Activated CD8-positive, alpha-beta T cell treated with anti-CD3 and anti-CD28 coated beads for 36 hours (primary cell): ENCODE measurements around the gene MTM1. TPM values are rescaled to one million over a fixed set of nuclear protein-coding genes. Genes with fewer than 3 reads are reported as not detected.

Source experiments
- ATAC-seq: fragments of 200-7000 bp; cut with Tn5 transposase; one replicate; pipeline ENCODE4 v1.10.0; 2021; ENCODE audit warnings: mild to moderate bottlenecking, moderate library complexity
- CTCF ChIA-PET: fragments of 350-600 bp; sonication (Branson Sonifier 250); formaldehyde crosslinking; loops from one replicate; lab custom pipeline; 2021; ENCODE audit warnings: antibody characterized with exemption; lab: Charles Lee
- POLR2A ChIA-PET: fragments of 350-600 bp; sonication (Branson Sonifier 250); formaldehyde crosslinking; loops from one replicate; lab custom pipeline; 2021; ENCODE audit warnings: antibody characterized with exemption; lab: Charles Lee
- DNase-seq: peaks from one replicate; pipeline ENCODE4 v3.0.0-alpha.2; 2020
- H3K27ac Mint-ChIP-seq: one replicate; pipeline ENCODE4 v1.8.0; 2021; ENCODE audit warnings: mild to moderate bottlenecking, mixed read lengths
- H3K27me3 Mint-ChIP-seq: one replicate; pipeline ENCODE4 v1.8.0; 2021; ENCODE audit warnings: mixed read lengths
- H3K36me3 Mint-ChIP-seq: one replicate; pipeline ENCODE4 v1.8.0; 2021; ENCODE audit warnings: low read depth, mixed read lengths
- H3K4me1 Mint-ChIP-seq: one replicate; pipeline ENCODE4 v1.8.0; 2021; ENCODE audit warnings: low read depth, mixed read lengths
- H3K4me3 Mint-ChIP-seq: one replicate; pipeline ENCODE4 v1.8.0; 2021; ENCODE audit warnings: mild to moderate bottlenecking, moderate library complexity, mixed read lengths
- H3K9me3 Mint-ChIP-seq: one replicate; pipeline ENCODE4 v1.8.0; 2021; ENCODE audit warnings: mixed read lengths
- intact Hi-C: fragments of 100-400 bp; cut with micrococcal nuclease; formaldehyde crosslinking; loops from one replicate; pipeline ENCODE4 v1.10.0; 2022
- total RNA-seq, 2 experiments: library from RNA; stranded (reverse); gene quantifications; one replicate each; pipeline ENCODE4 v1.2.3, GENCODE V29; 2021
- TF ChIP-seq, protein P1 (sequence below): fragments of 200-600 bp; IDR thresholded peaks from one replicate; pipeline ENCODE4 v1.8.0; 2022; ENCODE audit warnings: antibody characterized with exemption, mild to moderate bottlenecking

Gene MTM1
- total RNA-seq, 2 experiments from 2014 or later = 9.6 to 11.6 TPM

DNA sequence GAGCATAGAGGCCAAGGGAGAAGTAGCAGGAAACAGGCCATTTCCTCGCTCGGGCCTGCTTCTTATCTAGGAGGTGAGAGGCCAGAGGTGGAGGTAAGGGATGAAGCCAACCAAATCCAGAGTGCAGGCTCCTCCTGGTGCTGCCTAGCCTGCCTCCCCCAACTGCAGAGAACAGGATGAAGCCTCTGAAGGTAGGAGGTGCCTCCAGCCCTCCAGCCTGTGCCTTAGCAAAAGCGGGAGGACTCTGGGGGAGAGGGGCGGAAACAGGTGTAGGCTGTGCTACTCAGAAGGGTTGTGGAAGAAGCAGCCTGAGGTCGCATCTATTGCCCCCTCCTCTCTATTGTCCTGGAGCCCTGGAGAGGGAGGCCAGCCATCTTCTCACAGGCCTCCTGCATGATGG lies 2.9 kb upstream of the MTM1 start:
- peaks cover 10% of the 10 kb centered on the region for H3K4me1 Mint-ChIP-seq
- no peaks in the 10 kb centered on the region for H3K36me3 Mint-ChIP-seq
- intact Hi-C loops = no loop called here
- no peak for ATAC-seq
- no peak overlapping the region for H3K27ac Mint-ChIP-seq
- CTCF ChIA-PET = no interaction called here
- no peaks in the 10 kb centered on the region for H3K9me3 Mint-ChIP-seq
- no peak for DNase-seq
- POLR2A ChIA-PET = no interaction called here
- TF ChIP-seq, protein P1, sequence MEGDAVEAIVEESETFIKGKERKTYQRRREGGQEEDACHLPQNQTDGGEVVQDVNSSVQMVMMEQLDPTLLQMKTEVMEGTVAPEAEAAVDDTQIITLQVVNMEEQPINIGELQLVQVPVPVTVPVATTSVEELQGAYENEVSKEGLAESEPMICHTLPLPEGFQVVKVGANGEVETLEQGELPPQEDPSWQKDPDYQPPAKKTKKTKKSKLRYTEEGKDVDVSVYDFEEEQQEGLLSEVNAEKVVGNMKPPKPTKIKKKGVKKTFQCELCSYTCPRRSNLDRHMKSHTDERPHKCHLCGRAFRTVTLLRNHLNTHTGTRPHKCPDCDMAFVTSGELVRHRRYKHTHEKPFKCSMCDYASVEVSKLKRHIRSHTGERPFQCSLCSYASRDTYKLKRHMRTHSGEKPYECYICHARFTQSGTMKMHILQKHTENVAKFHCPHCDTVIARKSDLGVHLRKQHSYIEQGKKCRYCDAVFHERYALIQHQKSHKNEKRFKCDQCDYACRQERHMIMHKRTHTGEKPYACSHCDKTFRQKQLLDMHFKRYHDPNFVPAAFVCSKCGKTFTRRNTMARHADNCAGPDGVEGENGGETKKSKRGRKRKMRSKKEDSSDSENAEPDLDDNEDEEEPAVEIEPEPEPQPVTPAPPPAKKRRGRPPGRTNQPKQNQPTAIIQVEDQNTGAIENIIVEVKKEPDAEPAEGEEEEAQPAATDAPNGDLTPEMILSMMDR = no peak
- no peaks in the 10 kb centered on the region for H3K27me3 Mint-ChIP-seq
- no peak overlapping the region for H3K4me3 Mint-ChIP-seq

DNA sequence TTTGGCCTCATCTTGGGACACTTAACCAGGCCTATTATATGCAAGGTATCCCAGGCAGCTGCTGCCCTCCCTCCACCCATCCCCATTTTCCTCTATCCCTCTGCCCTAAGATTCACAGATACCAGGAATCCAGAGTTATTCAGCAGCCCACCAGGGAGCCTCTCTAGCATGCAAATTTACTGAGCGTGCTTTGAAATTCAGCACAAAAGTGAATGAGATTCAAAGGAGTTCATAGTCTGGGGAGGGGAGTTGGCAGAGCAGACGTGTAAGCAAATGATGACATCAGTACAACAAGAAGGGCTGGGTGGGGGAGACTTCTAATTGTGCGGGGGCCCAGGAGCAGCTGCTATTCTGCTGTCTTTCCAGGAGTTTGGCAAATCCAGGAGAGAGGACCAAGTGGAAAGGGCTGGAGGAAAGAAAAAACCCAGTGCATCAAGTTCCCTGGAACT lies 1.7 kb upstream of the MTM1 start:
- no peak for DNase-seq
- intact Hi-C loops = no loop called here
- CTCF ChIA-PET = no interaction called here

DNA sequence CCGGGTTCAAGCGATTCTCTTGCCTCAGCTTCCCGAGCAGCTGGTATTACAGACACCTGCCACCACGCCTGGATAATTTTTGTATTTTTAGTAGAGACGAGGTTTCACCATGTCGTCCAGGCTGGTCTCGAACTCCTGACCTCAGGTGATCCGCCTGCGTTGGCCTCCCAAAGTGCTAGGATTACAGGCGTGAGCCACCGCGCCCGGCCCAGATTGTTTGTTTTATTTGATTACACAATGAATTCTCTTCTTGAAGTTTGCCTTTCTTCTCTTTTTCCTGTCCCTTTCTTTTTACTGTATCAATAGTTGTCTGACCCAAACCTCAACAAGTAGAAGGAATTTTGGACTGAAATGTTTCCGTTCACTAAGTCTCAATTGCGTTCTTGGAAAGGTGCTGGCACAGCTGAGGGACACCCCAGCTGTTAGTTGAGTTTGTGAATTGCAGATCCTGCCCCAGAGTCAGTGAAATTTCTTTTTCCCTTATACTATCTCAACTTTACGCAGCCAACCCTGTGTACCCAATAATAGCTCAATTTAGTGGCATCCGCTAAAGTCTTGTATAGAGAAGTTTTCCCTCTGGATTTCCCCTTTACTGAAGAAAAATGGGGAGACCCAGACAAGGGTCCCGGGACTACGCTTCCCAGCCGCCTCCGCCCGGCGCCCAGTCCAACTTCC lies 639 bp upstream of the MTM1 start:
- Mint-ChIP-seq H3K9me3 (no peaks in the 10 kb centered on the region), H3K27me3 (no peaks in the 10 kb centered on the region), H3K36me3 (no peaks in the 10 kb centered on the region), H3K4me1 (peaks cover 29% of the 10 kb centered on the region), H3K27ac (no peak overlapping the region), H3K4me3 (peak overlapping the region; percentile 57)
- intact Hi-C loops = no loop called here
- no peak for DNase-seq
- ChIA-PET POLR2A (no interaction called here), CTCF (no interaction called here)
- TF ChIP-seq, protein P1 = no peak
- no peak for ATAC-seq

More for the DNA sequence above, 1.7 kb upstream of the MTM1 start:
- Mint-ChIP-seq H3K27me3 (no peaks in the 10 kb centered on the region), H3K36me3 (no peaks in the 10 kb centered on the region), H3K9me3 (no peaks in the 10 kb centered on the region), H3K27ac (no peak overlapping the region), H3K4me3 (no peak overlapping the region), H3K4me1 (peaks cover 19% of the 10 kb centered on the region)
- TF ChIP-seq, protein P1 = no peak
- POLR2A ChIA-PET = no interaction called here
- no peak for ATAC-seq

DNA sequence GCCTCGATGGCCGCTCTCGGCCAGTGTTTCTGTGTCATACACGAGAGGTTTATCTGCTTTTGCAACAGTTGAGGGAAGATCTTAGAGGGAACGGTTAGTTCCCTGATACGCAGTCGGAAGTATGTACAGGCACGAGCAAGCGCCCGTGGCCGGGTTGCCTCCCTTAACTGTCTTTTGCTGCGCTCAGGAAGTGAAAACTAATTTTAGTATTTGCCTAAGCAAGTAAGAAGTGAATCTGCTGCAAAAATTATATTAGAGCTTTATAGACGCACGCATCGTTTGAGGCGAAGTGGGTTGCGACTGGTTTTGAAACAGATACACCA lies 695 bp downstream of the MTM1 start:
- POLR2A ChIA-PET = interaction anchor here (1.4 kb wide), 1 partner anchor 86 kb away, joined by 3 read pairs; no protein-coding TSS in a partner anchor
- ATAC-seq (peak; percentile 9), DNase-seq (peak; percentile 68)
- CTCF ChIA-PET = no interaction called here
- Mint-ChIP-seq H3K4me3 (peak overlapping the region; percentile 79), H3K4me1 (peaks cover 43% of the 10 kb centered on the region), H3K27me3 (no peaks in the 10 kb centered on the region), H3K36me3 (no peaks in the 10 kb centered on the region), H3K27ac (peak overlapping the region; percentile 94), H3K9me3 (no peaks in the 10 kb centered on the region)
- intact Hi-C loops = no loop called here
- TF ChIP-seq, protein P1 = no peak

DNA sequence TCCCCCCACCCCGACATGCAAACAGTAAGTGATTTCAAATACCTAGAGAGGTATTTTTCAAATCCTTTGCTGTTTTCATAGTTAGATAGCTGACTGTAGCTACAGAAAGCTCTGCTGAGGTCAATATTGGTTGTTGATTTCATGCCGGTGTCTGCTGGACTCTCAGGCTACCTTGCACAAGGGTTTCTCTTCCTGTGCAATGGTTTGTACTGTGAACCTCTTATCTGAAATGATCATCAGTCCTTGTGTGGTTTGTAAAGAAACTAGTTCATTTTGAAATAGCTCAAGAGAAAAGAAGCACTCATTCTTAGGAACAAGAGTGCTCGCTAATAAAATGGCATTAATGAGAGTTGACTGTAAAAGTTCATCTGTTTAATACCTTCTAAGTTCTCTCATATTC lies 2.1 kb downstream of the MTM1 start:
- Mint-ChIP-seq H3K4me1 (peaks cover 57% of the 10 kb centered on the region), H3K4me3 (peak overlapping the region; percentile 79), H3K9me3 (no peaks in the 10 kb centered on the region), H3K36me3 (no peaks in the 10 kb centered on the region), H3K27ac (peak overlapping the region; percentile 94), H3K27me3 (no peaks in the 10 kb centered on the region)
- DNase-seq = no peak
- CTCF ChIA-PET = no interaction called here
- TF ChIP-seq, protein P1 = no peak
- POLR2A ChIA-PET = interaction anchor here (0.9 to 1.2 kb wide), 2 partner anchors 27 to 84 kb away, joined by 3 to 4 read pairs; no protein-coding TSS in a partner anchor
- intact Hi-C loops = loop anchor here (10.0 kb wide), 1 partner anchor 206 kb away; the partner anchor contains the start of gene MAMLD1
- ATAC-seq = no peak
